ENCODE results near the gene DCLRE1B.
A peak's percentile ranks its signal among the peaks of the same experiment; 100 is the strongest.

DCLRE1B gene

GRCh38 chr1:113887402-113888175, 17.5 kb upstream of the DCLRE1B start, which contains the start of gene BCL2L15:
TSS of gene BCL2L15 (minus strand) at chr1:113887581. CDS start at chr1:113887375, 206 bp downstream.
- no peak for DNase-seq (ENCODE audit: low read depth)

GRCh38 chr1:113890816-113891215, 14.3 kb upstream of the DCLRE1B start:
- DNase-seq (ENCODE audit: low read depth) = no peak

- no peak for DNase-seq (ENCODE audit: low read depth)
Observed at GRCh38 chr1:113891631-113892220, 13.4 kb upstream of the DCLRE1B start.

- DNase-seq (ENCODE audit: low read depth) = no peak
Observed at GRCh38 chr1:113893267-113893666, 11.9 kb upstream of the DCLRE1B start.

GRCh38 chr1:113895098-113895497, 10.0 kb upstream of the DCLRE1B start:
- no peak for DNase-seq (ENCODE audit: low read depth)

- DNase-seq (ENCODE audit: low read depth) = no peak
Observed at GRCh38 chr1:113895961-113896360, 9.2 kb upstream of the DCLRE1B start.

- DNase-seq (ENCODE audit: low read depth) = no peak
Observed at GRCh38 chr1:113898241-113898814, 6.8 kb upstream of the DCLRE1B start.

GRCh38 chr1:113899111-113899510, 6.0 kb upstream of the DCLRE1B start:
- DNase-seq (ENCODE audit: low read depth) = no peak

GRCh38 chr1:113901191-113901590, 3.9 kb upstream of the DCLRE1B start:
- DNase-seq (ENCODE audit: low read depth) = no peak

- DNase-seq (ENCODE audit: low read depth) = peak; percentile 7
Observed at GRCh38 chr1:113903501-113904292, 1.4 kb upstream of the DCLRE1B start.

GRCh38 chr1:113904293-113904673, 843 bp upstream of the DCLRE1B start:
- DNase-seq (ENCODE audit: low read depth) = no peak

- DNase-seq (ENCODE audit: low read depth) = peak; percentile 16
Observed at GRCh38 chr1:113905435-113905861, 322 bp downstream of the DCLRE1B start.

GRCh38 chr1:113912594-113913311, 7.6 kb downstream of the DCLRE1B start:
- no peak for DNase-seq (ENCODE audit: low read depth)

- DNase-seq (ENCODE audit: low read depth) = no peak
Observed at GRCh38 chr1:113913312-113913668, 8.2 kb downstream of the DCLRE1B start.

GRCh38 chr1:113913887-113914664, 8.9 kb downstream of the DCLRE1B start:
- no peak for DNase-seq (ENCODE audit: low read depth)

- DNase-seq (ENCODE audit: low read depth) = no peak
Observed at GRCh38 chr1:113916974-113917373, 11.8 kb downstream of the DCLRE1B start.

- DNase-seq (ENCODE audit: low read depth) = no peak
Observed at GRCh38 chr1:113917400-113918082, 12.4 kb downstream of the DCLRE1B start.

- no peak for DNase-seq (ENCODE audit: low read depth)
Observed at GRCh38 chr1:113918243-113918642, 13.1 kb downstream of the DCLRE1B start.

- DNase-seq (ENCODE audit: low read depth) = no peak
Observed at GRCh38 chr1:113922957-113923356, 17.8 kb downstream of the DCLRE1B start.

- no peak for DNase-seq (ENCODE audit: low read depth)
Observed at GRCh38 chr1:113924473-113924872, 19.3 kb downstream of the DCLRE1B start.

Data from activated T-cell treated with anti-CD3 and anti-CD28 coated beads for 48 hours (primary cell).